H9 (cell line): Measurements from ENCODE around the gene GHR. TPM values are rescaled to one million over a fixed set of nuclear protein-coding genes. Genes with fewer than 3 reads are reported as not detected.

ENCODE experiments used
- DNase-seq: peaks from one replicate; pipeline ENCODE4 v3.0.0-alpha.2; 2017
- H2AFZ ChIP-seq: one replicate; pipeline ENCODE4 v1.6.1; 2013; ENCODE audit warnings: mild to moderate bottlenecking, low read length, control low read depth, moderate library complexity
- H2AK5ac ChIP-seq: 2 replicates; pipeline ENCODE4 v1.6.1; 2013; ENCODE audit warnings: low read length, control low read depth, mixed read lengths; ENCODE audit not compliant: insufficient read length
- H2BK120ac ChIP-seq: one replicate; pipeline ENCODE4 v1.6.1; 2013; ENCODE audit warnings: low read depth, mild to moderate bottlenecking, low read length, control low read depth, inconsistent platforms; ENCODE audit not compliant: poor library complexity, severe bottlenecking
- H2BK12ac ChIP-seq: 2 replicates; pipeline ENCODE4 v1.6.1; 2013; ENCODE audit warnings: low read length, control low read depth, mixed read lengths, low read depth; ENCODE audit not compliant: insufficient read length
- H2BK15ac ChIP-seq: 2 replicates; pipeline ENCODE4 v1.6.1; 2013; ENCODE audit warnings: low read depth, low read length, control low read depth
- H2BK20ac ChIP-seq: one replicate; pipeline ENCODE4 v1.6.1; 2013; ENCODE audit warnings: low read depth, mild to moderate bottlenecking, low read length, control low read depth, inconsistent platforms; ENCODE audit not compliant: poor library complexity, severe bottlenecking
- H2BK5ac ChIP-seq: 2 replicates; pipeline ENCODE4 v1.6.1; 2013; ENCODE audit warnings: low read length, control low read depth, mixed read lengths; ENCODE audit not compliant: insufficient read length
- H3K14ac ChIP-seq: 2 replicates; pipeline ENCODE4 v1.6.1; 2013; ENCODE audit warnings: low read length, control low read depth; ENCODE audit not compliant: insufficient read depth
- H3K18ac ChIP-seq: 2 replicates; pipeline ENCODE4 v1.6.1; 2013; ENCODE audit warnings: low read depth, mild to moderate bottlenecking, mixed read lengths, low read length, control low read depth; ENCODE audit not compliant: insufficient read length
- H3K23ac ChIP-seq: 2 replicates; pipeline ENCODE4 v1.6.1; 2013; ENCODE audit warnings: low read length, control low read depth, mixed read lengths, low read depth; ENCODE audit not compliant: insufficient read length
- H3K23me2 ChIP-seq: 2 replicates; pipeline ENCODE4 v1.6.1; 2013; ENCODE audit warnings: low read depth, mild to moderate bottlenecking, mixed read lengths, low read length, control low read depth; ENCODE audit not compliant: insufficient read length, poor library complexity, severe bottlenecking
- H3K27ac ChIP-seq: 2 replicates; pipeline ENCODE4 v1.5.1; 2013; ENCODE audit warnings: low read length, control low read depth, mixed read lengths, low read depth; ENCODE audit not compliant: insufficient read length
- H3K27me3 ChIP-seq: 2 replicates; pipeline ENCODE4 v1.6.1; 2013; ENCODE audit warnings: low read length, control low read depth, inconsistent platforms; ENCODE audit not compliant: insufficient read depth
- H3K4ac ChIP-seq: 2 replicates; pipeline ENCODE4 v1.6.1; 2013; ENCODE audit warnings: low read depth, mild to moderate bottlenecking, control low read depth, inconsistent platforms, low read length, moderate library complexity
- H3K4me1 ChIP-seq: 2 replicates; pipeline ENCODE4 v1.6.1; 2013; ENCODE audit warnings: low read length, control low read depth, inconsistent platforms; ENCODE audit not compliant: insufficient read depth
- H3K4me2 ChIP-seq: 2 replicates; pipeline ENCODE4 v1.6.1; 2013; ENCODE audit warnings: low read length, control low read depth, mixed read lengths; ENCODE audit not compliant: insufficient read length, insufficient read depth
- H3K56ac ChIP-seq: 2 replicates; pipeline ENCODE4 v1.6.1; 2013; ENCODE audit warnings: low read depth, mild to moderate bottlenecking, mixed read lengths, low read length, control low read depth; ENCODE audit not compliant: insufficient read length
- H3K79me1 ChIP-seq: 2 replicates; pipeline ENCODE4 v1.6.1; 2013; ENCODE audit warnings: low read depth, mild to moderate bottlenecking, moderate library complexity, low read length, control low read depth, inconsistent platforms; ENCODE audit not compliant: insufficient read depth, poor library complexity, severe bottlenecking
- H3K79me2 ChIP-seq: 2 replicates; pipeline ENCODE4 v1.6.1; 2013; ENCODE audit warnings: low read length, control low read depth, inconsistent platforms; ENCODE audit not compliant: insufficient read depth
- H3K9ac ChIP-seq: 2 replicates; pipeline ENCODE4 v1.6.1; 2013; ENCODE audit warnings: low read length, control low read depth, mixed read lengths; ENCODE audit not compliant: insufficient read length; ENCODE audit errors: extremely low read depth
- H3K9me3 ChIP-seq: one replicate; pipeline ENCODE4 v1.6.1; 2013; ENCODE audit warnings: low read depth, low read length, inconsistent platforms; ENCODE audit not compliant: control insufficient read depth
- H3T11ph ChIP-seq: one replicate; pipeline ENCODE4 v1.6.1; 2013; ENCODE audit warnings: mild to moderate bottlenecking, low read length, control low read depth, inconsistent platforms
- H4K20me1 ChIP-seq: one replicate; pipeline ENCODE4 v1.6.1; 2013; ENCODE audit not compliant: control insufficient read depth, insufficient read length, insufficient read depth
- H4K5ac ChIP-seq: 2 replicates; pipeline ENCODE4 v1.6.1; 2013; ENCODE audit warnings: low read depth, mild to moderate bottlenecking, mixed read lengths, low read length, control low read depth; ENCODE audit not compliant: insufficient read length
- H4K8ac ChIP-seq: replicated peaks from 2 replicates; pipeline ENCODE4 v1.6.1; 2013; ENCODE audit warnings: low read length, control low read depth, mixed read lengths, low read depth; ENCODE audit not compliant: insufficient read length
- H4K91ac ChIP-seq: 2 replicates; pipeline ENCODE4 v1.6.1; 2013; ENCODE audit warnings: low read depth, mild to moderate bottlenecking, moderate library complexity, mixed read lengths, low read length, control low read depth; ENCODE audit not compliant: insufficient read length
- H3K27ac Mint-ChIP-seq, 3 experiments: 2 replicates in 2 of 3; 3 replicates in 1 of 3; pipeline ENCODE4 v1.8.0; 2020 to 2021; ENCODE audit warnings: mixed read lengths in 3 of 3, mild to moderate bottlenecking in 1 of 3, moderate library complexity in 1 of 3
- H3K27me3 Mint-ChIP-seq: 2 replicates; pipeline ENCODE4 v1.8.0; 2021; ENCODE audit warnings: low read depth, mild to moderate bottlenecking, moderate library complexity, mixed read lengths
- H3K36me3 Mint-ChIP-seq, 3 experiments: 2 replicates in 2 of 3; 3 replicates in 1 of 3; pipeline ENCODE4 v1.8.0; 2020 to 2021; ENCODE audit warnings: low read depth in 3 of 3, mixed read lengths in 3 of 3; ENCODE audit not compliant: insufficient read depth in 1 of 3
- H3K4me1 Mint-ChIP-seq, 2 experiments: 2 replicates each; pipeline ENCODE4 v1.8.0; 2020; ENCODE audit warnings: mixed read lengths in 2 of 2
- H3K4me3 Mint-ChIP-seq, 2 experiments: 2 replicates in 1 of 2; 3 replicates in 1 of 2; pipeline ENCODE4 v1.8.0; 2020 to 2021; ENCODE audit warnings: mild to moderate bottlenecking in 2 of 2, mixed read lengths in 2 of 2, moderate library complexity in 1 of 2
- H3K9me3 Mint-ChIP-seq, 2 experiments: 2 replicates in 1 of 2; 3 replicates in 1 of 2; pipeline ENCODE4 v1.8.0; 2020; ENCODE audit warnings: mild to moderate bottlenecking in 2 of 2, mixed read lengths in 2 of 2, moderate library complexity in 1 of 2
- WGBS: extraction: QIAGEN DNeasy Blood & Tissue Kit; methylation state at CpG from one replicate; pipeline ENCODE4 v1.1.7; 2013; ENCODE audit warnings: missing lambda C conversion rate, low lambda C conversion rate, mixed read lengths; ENCODE audit not compliant: insufficient read length; ENCODE audit errors: extremely low coverage; 5-methylcytosine and 5-hydroxymethylcytosine counted together
- total RNA-seq: library from RNA; stranded (reverse); gene quantifications from 2 replicates; pipeline ENCODE4 v1.2.1, GENCODE V29; 2021
- TF ChIP-seq, protein P1 (sequence below): fragments of 200-600 bp; sonication (generic); conservative IDR thresholded peaks from 3 replicates; pipeline ENCODE4 v1.8.0; 2021; ENCODE audit warnings: antibody characterized with exemption, mild to moderate bottlenecking

The GHR gene
- total RNA-seq, 1 experiment from 2014 or later: 0.20 TPM

DNA sequence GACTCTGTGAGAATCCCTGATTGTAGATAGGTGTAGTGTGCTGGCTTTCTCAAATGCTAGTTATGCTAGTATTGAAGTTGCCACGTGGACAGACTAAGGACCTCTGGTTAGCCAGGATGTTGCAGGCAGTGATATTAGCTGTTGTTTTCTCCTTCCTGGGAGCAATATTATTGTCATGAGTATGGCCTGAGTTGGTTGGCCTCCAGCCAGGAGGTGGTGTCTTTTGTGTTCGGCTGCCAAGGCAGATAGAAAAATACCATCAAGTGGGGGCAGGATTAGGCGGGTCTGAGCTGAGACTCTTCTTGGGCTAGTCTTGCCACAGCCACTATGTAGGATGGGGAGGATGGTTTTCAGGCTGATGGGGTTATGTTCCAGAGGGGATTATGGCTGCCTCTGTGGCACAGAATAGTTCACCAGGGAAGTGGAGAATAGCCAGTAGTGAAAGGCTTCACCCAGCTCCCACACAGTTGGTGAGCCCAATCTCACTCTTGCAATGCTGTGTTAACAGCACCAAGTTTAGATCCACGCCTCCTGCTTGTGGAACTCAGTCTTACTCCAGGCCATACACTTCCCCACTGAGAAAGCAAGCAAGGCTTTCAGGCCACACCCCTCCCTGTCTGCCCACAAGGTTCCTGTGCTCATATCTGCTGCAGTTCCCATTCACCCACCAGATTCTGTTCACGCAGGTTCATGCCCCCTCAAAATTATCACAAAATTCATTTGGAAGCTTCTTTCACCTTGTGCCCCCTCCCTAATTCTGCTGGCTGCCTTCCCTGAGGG lies 31.2 kb downstream of the GHR start:
- Histone ChIP-seq H3K4me1 (no peaks in the 10 kb centered on the region), H3K14ac (no peak overlapping the region), H3K18ac (no peak overlapping the region), H3K23ac (no peak overlapping the region), H3T11ph (no peak overlapping the region), H2AK5ac (no peak overlapping the region), H3K9ac (no peak overlapping the region), H3K79me1 (no peaks in the 10 kb centered on the region), H3K9me3 (no peaks in the 10 kb centered on the region), H3K56ac (no peak overlapping the region), H3K4me2 (no peak overlapping the region), H2BK5ac (no peak overlapping the region), H3K27me3 (no peaks in the 10 kb centered on the region), H4K8ac (no peak overlapping the region), H4K20me1 (no peaks in the 10 kb centered on the region), H4K91ac (no peak overlapping the region), H2BK120ac (no peak overlapping the region), H3K4ac (no peak overlapping the region), H3K27ac (no peak overlapping the region), H2AFZ (no peak overlapping the region), H3K79me2 (no peaks in the 10 kb centered on the region), H2BK15ac (no peak overlapping the region), H2BK20ac (no peak overlapping the region), H2BK12ac (no peak overlapping the region), H4K5ac (no peak overlapping the region), H3K23me2 (no peaks in the 10 kb centered on the region)
- peaks cover 0 to 12% (median 2%) of the 10 kb centered on the region in 3 experiments; a peak in 2 of 7 replicates for H3K36me3 Mint-ChIP-seq
- no peaks in the 10 kb centered on the region for H3K27me3 Mint-ChIP-seq
- no peaks in the 10 kb centered on the region; a peak in 1 of 4 replicates for H3K4me1 Mint-ChIP-seq
- H3K27ac Mint-ChIP-seq: peak overlapping the region in 1 of 3 experiments; percentile 57; a peak in 1 of 7 replicates
- H3K4me3 Mint-ChIP-seq: no peak overlapping the region; a peak in 1 of 5 replicates
- TF ChIP-seq, protein P1, sequence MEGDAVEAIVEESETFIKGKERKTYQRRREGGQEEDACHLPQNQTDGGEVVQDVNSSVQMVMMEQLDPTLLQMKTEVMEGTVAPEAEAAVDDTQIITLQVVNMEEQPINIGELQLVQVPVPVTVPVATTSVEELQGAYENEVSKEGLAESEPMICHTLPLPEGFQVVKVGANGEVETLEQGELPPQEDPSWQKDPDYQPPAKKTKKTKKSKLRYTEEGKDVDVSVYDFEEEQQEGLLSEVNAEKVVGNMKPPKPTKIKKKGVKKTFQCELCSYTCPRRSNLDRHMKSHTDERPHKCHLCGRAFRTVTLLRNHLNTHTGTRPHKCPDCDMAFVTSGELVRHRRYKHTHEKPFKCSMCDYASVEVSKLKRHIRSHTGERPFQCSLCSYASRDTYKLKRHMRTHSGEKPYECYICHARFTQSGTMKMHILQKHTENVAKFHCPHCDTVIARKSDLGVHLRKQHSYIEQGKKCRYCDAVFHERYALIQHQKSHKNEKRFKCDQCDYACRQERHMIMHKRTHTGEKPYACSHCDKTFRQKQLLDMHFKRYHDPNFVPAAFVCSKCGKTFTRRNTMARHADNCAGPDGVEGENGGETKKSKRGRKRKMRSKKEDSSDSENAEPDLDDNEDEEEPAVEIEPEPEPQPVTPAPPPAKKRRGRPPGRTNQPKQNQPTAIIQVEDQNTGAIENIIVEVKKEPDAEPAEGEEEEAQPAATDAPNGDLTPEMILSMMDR: no peak
- peaks cover 10 to 11% of the 10 kb centered on the region in 2 experiments for H3K9me3 Mint-ChIP-seq
- WGBS: no CpG with 5 or more reads among the region's 5 CpGs
- DNase-seq: no peak
